Esophagus squamous epithelium (tissue), 5 donors: ENCODE data around the gene CABP4. TPM values are rescaled to one million over a fixed set of nuclear protein-coding genes. Genes with fewer than 3 reads are reported as not detected.

Experiments used
- DNase-seq: peaks from one replicate; lab custom pipeline; 2025; lab: John Stamatoyannopoulos, UW
- H3K27ac ChIP-seq, 4 donors: fragments of 200-600 bp; sonication (generic); one replicate each; pipeline ENCODE4 v1.5.1; 2016 to 2019; ENCODE audit warnings: mild to moderate bottlenecking in 1 of 4
- H3K27me3 ChIP-seq, 4 donors: fragments of 200-600 bp; sonication (generic); 1 replicate in 3 of 4; 2 replicates in 1 of 4; pipeline versions ENCODE4 v1.5.1 to v1.6.0; 2017 to 2021; ENCODE audit warnings: antibody characterized with exemption in 1 of 4
- H3K36me3 ChIP-seq, 3 donors: fragments of 200-600 bp; sonication (generic); one replicate each; pipeline ENCODE4 v1.5.1; 2016 to 2019
- H3K4me1 ChIP-seq, 3 donors: fragments of 200-600 bp; sonication (generic); one replicate each; pipeline ENCODE4 v1.5.1; 2017 to 2019
- H3K4me3 ChIP-seq, 4 donors: fragments of 200-600 bp; sonication (generic); 1 replicate in 3 of 4; 2 replicates in 1 of 4; pipeline ENCODE4 v1.5.1; 2016 to 2019; ENCODE audit warnings: mild to moderate bottlenecking in 2 of 4, moderate library complexity in 1 of 4
- H3K9me3 ChIP-seq, 3 donors: fragments of 200-600 bp; sonication (generic); one replicate each; pipeline ENCODE4 v1.5.1; 2016 to 2019
- CTCF ChIP-seq, 6 experiments: fragments of 450-650 bp in 4 of 6; fragments of 200-600 bp in 2 of 6; sonication (generic) in 2 of 6; IDR thresholded peaks; one replicate each; pipeline ENCODE4 v1.5.1; 2016 to 2019; ENCODE audit warnings: antibody characterized with exemption in 6 of 6, mild to moderate bottlenecking in 4 of 6, moderate library complexity in 4 of 6
- POLR2A ChIP-seq, 4 donors: fragments of 450-650 bp; IDR thresholded peaks; one replicate each; pipeline ENCODE4 v1.6.1; 2017; ENCODE audit warnings: antibody characterized with exemption in 4 of 4, mild to moderate bottlenecking in 4 of 4, moderate library complexity in 3 of 4
- WGBS, 2 donors: methylation state at CpG; one replicate each; pipeline ENCODE4 v1.1.5; 2018; 5-methylcytosine and 5-hydroxymethylcytosine counted together
- intact Hi-C: fragments of 100-400 bp; cut with DNase I; formaldehyde crosslinking; loops from one replicate; pipeline ENCODE4 v1.15.0; 2022
- total RNA-seq, 4 donors: library from RNA; depleted of rRNA; stranded (reverse); fragments of >200 nt; gene quantifications; one replicate each; pipeline ENCODE4 v1.1.0, GENCODE V29; 2016
- donor health status: DM: yes; HTN: yes; CAD: no.

The CABP4 gene
- total RNA-seq, 4 donors from 2014 or later, result 0.38 TPM; not detected in 3

GRCh38 chr11:67410369-67410831 is 44.8 kb upstream of the CABP4 start:
- peaks cover 0 to 83% (median 0%) of the 10 kb centered on the region in 4 donors for H3K27me3 ChIP-seq
- intact Hi-C loops, result no loop called here
- H3K4me3 ChIP-seq, result no peak overlapping the region
- no peak for DNase-seq
- no peaks in the 10 kb centered on the region for H3K36me3 ChIP-seq
- H3K27ac ChIP-seq, result no peak overlapping the region
- 64% methylated on average over 7 of the region's 15 CpGs; no CpG with 5 or more reads in 1 of the 2 donors for WGBS, 2 donors
- TF ChIP-seq POLR2A (IDR thresholded peaks at IDR 0.05) (no peak), CTCF (IDR thresholded peaks at IDR 0.05) (no peak)
- peaks cover 5 to 58% (median 7%) of the 10 kb centered on the region in 3 donors for H3K4me1 ChIP-seq
- H3K9me3 ChIP-seq, result no peaks in the 10 kb centered on the region

DNA sequence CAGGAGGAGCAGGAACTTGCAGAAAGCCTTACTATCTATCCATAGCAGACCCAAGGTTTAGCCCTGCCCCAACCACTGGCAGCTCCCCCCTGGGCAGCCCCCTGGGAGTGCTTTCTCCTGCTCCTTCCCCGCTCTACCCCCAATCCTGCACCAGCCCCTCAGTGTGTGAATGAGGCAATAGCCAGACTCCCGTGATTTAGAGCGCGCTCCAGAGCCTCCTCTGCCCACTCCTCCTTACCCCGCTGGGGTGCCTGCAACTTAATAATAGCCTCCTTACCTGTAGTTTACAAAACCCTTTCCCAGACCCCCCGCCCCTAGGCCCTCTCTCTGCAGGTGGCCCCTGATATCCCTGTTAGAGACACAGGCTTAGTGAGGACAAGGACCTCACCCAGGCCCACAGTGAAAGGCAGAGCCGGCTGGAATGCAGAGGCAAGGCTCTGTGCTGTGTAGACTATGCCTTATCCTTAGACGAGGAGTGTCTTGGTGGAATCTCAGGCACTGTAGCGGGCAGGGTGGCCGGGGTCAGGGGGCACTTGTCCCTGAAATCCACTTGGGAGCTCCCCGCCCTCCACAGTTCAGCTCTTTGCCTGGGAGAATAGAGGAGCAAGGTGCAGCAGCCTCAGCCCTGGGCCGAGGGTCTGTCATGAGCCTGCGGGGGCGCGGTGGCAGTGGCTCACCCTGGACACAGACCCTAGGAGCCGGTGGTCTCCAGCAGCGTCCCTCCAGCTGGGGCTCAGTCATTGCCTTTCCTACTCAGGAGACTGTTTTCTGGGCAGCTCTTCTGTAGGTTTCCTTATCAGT is 44.0 kb upstream of the CABP4 start:
- no peak for DNase-seq
- TF ChIP-seq POLR2A (IDR thresholded peaks at IDR 0.05) (no peak), CTCF (IDR thresholded peaks at IDR 0.05) (no peak)
- Histone ChIP-seq H3K36me3 (no peaks in the 10 kb centered on the region), H3K4me3 (no peak overlapping the region), H3K4me1 (peaks cover 12 to 62% (median 13%) of the 10 kb centered on the region in 3 donors), H3K27ac (no peak overlapping the region), H3K27me3 (peaks cover 0 to 75% (median 0%) of the 10 kb centered on the region in 4 donors), H3K9me3 (no peaks in the 10 kb centered on the region)
- intact Hi-C loops, result no loop called here
- 83 to 88% methylated on average over 5 to 12 of the region's 17 CpGs for WGBS, 2 donors

DNA sequence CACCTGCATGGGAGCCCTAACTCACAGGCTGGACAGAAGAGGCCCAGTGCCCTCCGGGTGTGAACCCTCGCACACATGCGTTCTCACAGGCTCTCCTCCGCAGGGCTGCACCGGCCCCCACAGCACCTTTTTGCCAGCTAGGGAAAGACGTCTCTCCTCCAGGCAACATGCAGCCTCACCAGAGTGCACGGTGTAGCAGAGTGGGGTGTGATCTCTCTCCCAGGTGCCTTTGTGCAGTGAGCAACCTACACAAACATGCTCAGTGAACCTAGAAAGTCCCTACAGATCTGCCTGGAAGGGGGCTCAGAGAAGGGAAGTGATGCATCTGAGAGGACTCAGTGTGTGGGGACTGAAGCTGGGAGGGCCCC is 43.4 kb upstream of the CABP4 start:
- no peak for TF ChIP-seq CTCF (IDR thresholded peaks at IDR 0.05)
- TF ChIP-seq POLR2A (IDR thresholded peaks at IDR 0.05), result no peak
- Histone ChIP-seq H3K4me1 (peaks cover 17 to 62% (median 19%) of the 10 kb centered on the region in 3 donors), H3K27me3 (peaks cover 0 to 70% (median 0%) of the 10 kb centered on the region in 4 donors), H3K4me3 (no peak overlapping the region), H3K36me3 (no peaks in the 10 kb centered on the region), H3K27ac (no peak overlapping the region), H3K9me3 (no peaks in the 10 kb centered on the region)
- 67 to 76% methylated on average over 5 to 6 of the region's 7 CpGs for WGBS, 2 donors
- no peak for DNase-seq
- intact Hi-C loops, result no loop called here

GRCh38 chr11:67412495-67413179 is 42.5 kb upstream of the CABP4 start:
- 20 to 32% methylated on average over 2 to 4 of the region's 9 CpGs for WGBS, 2 donors
- no peak for TF ChIP-seq CTCF (IDR thresholded peaks at IDR 0.05)
- TF ChIP-seq POLR2A (IDR thresholded peaks at IDR 0.05), result no peak
- Histone ChIP-seq H3K36me3 (no peaks in the 10 kb centered on the region), H3K4me1 (peaks cover 20 to 62% (median 26%) of the 10 kb centered on the region in 3 donors), H3K9me3 (no peaks in the 10 kb centered on the region), H3K27me3 (peaks cover 0 to 61% (median 0%) of the 10 kb centered on the region in 4 donors), H3K27ac (no peak overlapping the region), H3K4me3 (no peak overlapping the region)
- no peak for DNase-seq
- intact Hi-C loops, result no loop called here
